NOMO-1 (cell line): ENCODE data around the gene ZNF367.

ENCODE experiments used
- DNase-seq, 2 experiments: peaks; one replicate each; lab custom pipeline; 2025; ENCODE audit not compliant: unreplicated experiment in 2 of 2; lab: John Stamatoyannopoulos, UW

ZNF367 gene

GRCh38 chr9:96408409-96409280 is 9.5 kb downstream of the ZNF367 start:
- DNase-seq = no peak

DNA sequence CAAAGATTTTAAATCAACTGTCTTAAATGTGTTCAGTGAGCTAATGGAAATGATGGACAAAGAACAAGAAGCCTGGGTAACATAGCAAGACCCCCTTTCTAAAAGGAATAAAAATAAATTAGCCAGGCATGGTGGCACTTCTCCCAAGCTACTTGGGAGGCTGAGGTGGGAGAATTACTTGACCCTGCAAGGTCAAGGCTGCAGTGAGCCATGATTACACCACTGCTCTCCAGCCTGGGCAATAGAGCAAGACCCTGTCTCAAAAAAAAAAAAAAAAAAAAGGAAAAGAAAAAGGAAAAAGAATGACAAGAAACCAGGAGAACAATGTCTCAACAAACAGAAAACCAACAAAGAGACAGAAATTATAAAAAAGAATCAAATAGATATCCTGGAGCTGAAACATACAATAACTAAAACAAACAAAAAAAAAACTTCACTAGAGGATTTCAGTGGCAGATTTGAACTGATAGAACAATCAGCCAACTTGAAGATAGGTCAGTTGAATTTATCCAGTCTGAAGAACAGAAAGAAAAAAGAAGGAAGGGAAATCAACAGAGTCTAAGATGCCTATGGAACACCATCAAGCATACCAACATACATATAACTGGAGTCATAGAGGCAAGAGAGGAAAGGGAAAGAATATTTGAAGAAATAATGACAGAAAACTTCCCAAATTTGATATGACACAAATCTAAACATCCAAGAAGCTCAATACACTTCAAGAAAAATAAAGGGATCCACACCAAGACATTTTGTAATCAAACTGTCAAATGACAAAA is 17.8 kb downstream of the ZNF367 start:
- no peak for DNase-seq

- DNase-seq = no peak
Measured at GRCh38 chr9:96399325-96399633, 18.9 kb downstream of the ZNF367 start.

GRCh38 chr9:96398582-96399324 is 19.4 kb downstream of the ZNF367 start:
- DNase-seq = no peak

DNA sequence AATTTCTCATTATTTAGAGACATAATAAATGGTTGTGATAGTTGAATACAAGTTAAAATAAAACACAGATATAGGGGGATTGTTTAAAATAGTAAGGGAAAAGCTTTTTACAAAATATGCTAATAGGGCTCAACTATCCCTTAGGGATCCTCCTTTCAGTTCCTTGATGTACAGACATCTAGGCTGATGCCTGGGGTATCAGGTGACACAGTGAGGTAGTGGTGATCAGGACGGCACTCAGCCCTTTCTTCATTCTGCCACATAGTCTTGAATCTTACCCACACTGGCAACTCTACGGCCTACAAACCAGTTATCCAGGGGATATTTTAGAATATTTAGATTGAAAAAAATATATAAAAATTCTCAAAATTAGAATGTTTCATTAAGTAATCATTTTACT is 22.2 kb downstream of the ZNF367 start:
- DNase-seq = no peak

DNA sequence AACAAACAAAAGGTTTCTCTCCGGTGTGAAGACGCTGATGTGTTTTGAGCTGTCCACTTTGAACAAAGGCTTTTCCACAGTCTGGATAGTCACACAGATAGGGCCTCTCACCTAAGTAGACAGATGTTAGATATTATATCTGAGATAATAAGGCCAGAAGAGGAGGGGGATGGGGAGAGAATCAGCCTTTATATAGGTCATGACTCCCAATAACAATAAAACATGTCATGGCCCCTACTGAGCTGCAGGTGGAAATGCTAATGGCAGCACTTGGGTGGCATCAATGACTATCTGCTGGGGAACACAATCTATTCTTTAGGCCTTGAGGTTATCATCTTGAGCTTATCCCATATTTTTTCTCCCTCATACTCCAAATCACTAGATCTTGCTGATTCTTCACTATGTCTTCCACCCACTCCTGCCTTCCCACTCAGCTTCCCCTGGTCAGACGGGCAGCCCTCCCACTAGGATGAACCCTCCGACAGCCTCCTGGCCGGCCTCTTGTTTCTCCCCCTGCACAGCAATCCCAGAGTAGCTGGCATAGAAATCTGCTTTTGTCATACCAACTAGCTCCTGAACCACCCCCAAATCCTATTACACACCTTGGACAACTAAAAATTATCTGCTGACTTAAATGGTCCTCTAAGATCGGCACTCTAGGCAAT is 23.2 kb downstream of the ZNF367 start:
- DNase-seq = no peak

DNA sequence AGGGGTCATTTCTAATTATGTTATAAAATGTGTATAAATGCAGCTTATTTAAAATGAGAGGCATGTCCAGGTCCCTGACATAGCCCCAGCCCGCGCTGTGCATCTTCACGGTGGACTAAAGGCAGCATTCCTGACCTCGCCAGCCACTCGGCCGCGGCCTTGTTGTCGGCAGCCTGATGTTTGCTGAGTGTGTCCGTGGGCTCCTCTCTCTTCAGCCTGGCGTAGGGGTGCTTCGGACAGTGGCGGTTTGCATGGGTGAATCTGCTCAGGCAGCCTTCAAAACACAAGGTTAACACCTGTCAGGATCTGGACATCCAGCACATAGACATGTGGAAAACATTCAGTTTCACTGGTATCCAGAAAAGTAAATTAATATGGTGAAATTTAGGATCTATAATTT is 25.9 kb downstream of the ZNF367 start:
- DNase-seq = no peak

DNA sequence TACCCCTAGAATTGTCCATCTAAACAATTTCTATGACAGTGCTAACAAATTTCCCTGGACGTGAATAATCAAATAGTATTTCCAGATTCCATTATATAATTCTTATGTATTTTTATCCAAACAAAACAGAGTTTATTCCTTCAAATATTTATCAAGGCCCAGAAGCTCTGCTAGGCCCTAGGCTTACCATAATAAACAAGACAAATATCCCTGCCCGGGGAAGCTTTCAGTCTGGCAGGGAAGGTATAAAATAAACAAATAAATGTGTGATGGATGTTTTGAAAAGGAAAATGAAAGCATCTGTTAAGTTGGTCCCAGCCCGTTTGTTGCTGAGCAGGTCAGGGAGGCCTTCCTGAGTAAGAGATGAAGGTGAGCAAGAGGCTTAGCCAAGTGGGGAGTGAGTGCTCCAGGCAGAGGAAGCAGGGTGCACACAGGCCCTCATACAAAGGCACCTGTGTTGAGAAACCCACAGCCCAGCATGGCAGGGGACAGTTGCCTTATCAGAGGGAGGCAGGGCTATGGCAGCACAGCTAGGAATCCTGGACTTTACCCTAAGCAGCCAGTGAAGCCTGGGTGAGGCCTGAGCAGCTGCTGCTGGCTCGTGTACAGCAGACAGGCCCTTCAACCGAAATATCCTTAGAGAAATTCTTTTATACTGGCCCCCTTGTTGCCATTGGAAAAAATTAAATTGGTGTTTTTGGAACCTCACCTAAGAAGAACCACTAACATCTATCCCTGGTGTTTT is 27.0 kb downstream of the ZNF367 start:
- DNase-seq = no peak

- no peak for DNase-seq
Measured at GRCh38 chr9:96388144-96388543, 30.0 kb downstream of the ZNF367 start.

- no peak for DNase-seq
Measured at GRCh38 chr9:96386157-96386556, 32.0 kb downstream of the ZNF367 start.

DNA sequence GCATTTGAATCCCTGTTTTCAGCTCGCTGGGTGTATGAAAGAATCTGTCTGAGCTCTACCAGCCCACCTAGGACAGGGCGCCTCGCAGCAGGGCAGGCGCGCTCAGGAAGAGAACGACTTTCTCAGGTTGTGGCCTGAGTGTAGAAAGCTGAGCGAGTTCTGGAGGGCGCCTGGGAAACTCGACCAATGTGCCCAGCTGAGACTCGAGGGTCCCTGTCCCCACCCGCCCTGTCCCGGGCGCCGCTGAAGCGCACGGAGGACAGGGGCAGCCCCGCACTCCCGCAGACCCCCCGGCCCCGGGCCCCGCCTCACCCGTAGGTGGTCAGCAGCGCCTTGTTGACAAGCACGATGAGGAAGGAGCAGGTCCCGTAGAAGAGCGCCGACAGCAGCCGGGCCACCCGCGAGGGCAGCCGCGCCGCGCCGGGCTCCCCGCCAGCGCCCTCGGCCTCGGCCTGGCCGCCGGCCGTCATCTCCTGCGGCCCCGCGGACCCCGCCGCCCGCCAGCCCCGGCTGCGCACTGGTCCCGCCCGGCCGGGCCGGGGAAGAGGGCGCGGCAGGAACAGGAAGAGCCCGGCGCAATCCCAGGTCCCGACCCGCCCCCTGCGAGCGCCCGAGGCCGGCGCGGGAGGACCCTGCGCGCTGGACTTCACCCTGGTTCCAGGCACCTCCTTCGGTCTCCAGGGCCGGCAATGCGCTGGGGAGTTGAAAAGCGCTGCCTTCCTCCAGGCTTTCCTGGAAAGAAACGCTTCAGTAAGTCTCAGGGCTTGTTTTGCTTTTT is 34.8 kb downstream of the ZNF367 start, which contains the start of gene SLC35D2:
Gene SLC35D2, minus strand, starts transcription at position 547 of the 778 bp plus-strand sequence. Its CDS starts 77 bp downstream, at position 470.
- no peak for DNase-seq

DNA sequence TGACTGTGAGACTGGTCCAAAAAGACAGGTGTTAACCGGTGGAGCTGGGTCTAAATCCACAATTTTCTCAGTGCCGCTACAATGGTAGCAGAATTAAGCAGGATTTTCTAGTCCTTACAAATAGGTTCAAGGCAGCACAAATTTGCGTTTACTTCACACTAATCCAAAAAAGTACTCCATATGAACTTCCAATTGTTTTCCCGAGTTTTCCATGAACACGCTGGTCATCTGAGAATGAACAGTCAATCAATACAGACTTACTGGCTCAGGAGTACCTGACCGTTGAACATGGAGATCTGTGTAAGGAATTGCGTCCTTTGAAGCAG is 35.4 kb downstream of the ZNF367 start:
- DNase-seq = no peak

DNA sequence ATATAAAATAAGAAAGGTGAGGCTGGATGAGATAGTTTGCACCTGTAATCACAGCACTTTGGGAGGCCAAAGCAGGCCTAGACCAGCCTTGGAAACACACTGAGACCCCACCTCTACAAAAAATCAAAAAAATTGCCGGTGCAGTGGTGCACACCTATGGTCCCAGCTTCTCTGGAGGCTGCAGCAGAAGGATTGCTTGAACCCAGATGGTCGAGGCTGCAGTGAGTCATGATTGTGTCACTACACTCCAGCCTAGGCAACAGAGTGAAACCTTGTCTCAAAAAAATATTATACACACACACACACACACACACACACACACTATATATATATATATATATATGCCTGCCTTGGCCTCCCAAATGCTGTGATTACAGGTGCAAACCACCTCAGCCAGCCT is 36.0 kb downstream of the ZNF367 start:
- DNase-seq = no peak

GRCh38 chr9:96381696-96382095 is 36.5 kb downstream of the ZNF367 start:
- no peak for DNase-seq

DNA sequence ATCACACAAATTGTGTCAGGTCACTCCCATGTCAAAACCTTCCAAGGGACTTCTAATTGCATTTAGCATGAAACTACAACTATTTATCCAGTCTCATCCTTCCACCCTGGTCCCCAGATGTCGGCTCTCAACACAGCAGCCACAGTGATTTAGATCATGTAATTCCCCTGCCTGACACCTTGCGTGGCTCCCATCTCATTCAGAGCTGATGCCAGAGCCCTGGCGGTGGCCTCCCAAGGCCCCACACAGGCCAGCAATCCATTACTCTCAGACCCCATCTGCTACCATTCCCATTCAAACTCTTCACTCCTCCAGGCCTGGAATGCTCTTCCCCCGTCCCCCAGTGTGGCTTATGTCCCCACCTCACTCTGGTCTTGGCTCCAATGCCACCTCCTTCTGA is 37.0 kb downstream of the ZNF367 start:
- no peak for DNase-seq

DNA sequence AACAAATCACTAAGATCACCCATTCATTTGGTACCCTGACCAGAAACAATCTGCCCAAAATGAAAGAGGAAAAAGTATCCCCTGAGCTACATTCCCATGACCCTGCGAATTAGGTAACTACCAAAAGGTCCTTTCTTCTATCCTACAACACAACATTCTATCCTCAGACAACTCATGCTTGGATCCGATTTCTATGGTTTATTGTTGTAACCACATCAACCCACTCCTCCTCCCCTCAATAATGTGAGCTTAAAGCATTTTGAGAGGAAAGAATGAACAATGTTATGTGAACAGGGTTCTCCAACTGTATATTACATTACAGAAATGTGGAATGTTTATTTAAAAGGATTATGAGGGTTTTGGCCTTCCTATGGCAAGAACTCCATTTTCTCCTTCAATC is 38.7 kb downstream of the ZNF367 start:
- no peak for DNase-seq

DNA sequence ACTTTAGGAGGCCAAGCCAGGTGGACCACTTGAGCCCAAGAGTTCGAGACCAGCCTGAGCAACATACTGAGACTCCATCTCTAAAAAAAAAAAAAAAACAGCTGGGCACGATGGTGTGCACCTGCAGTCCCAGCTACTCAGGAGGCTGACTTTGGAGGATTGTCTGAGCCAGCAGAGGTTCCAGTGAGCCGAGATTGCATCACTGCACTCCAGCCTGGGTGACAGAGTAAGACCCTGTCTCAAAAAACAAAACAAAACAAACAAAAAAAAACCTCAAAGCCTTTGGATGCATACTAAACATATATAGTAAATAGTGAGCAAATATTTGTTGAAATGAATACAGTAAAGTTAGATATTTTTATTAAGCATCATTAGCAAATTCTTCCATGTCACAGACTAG is 40.0 kb downstream of the ZNF367 start:
- no peak for DNase-seq

- DNase-seq = no peak
Measured at GRCh38 chr9:96376891-96377874, 41.0 kb downstream of the ZNF367 start.
